NCI-H146 (cell line): ENCODE measurements around the gene ZNF316.
"Not testable (repeated sequence)": the region's sequence is repeated elsewhere in the genome, so short reads cannot be mapped to it uniquely, and the experiment has no call there.

Source experiments
- DNase-seq: peaks from one replicate; lab custom pipeline; 2025; lab: John Stamatoyannopoulos, UW

Gene ZNF316

GRCh38 chr7:6621195-6622133 is 15.7 kb upstream of the ZNF316 start:
- no peak for DNase-seq

- no peak for DNase-seq
Measured at GRCh38 chr7:6622134-6622710, 14.9 kb upstream of the ZNF316 start.

- no peak for DNase-seq
Measured at GRCh38 chr7:6623589-6624245, 13.4 kb upstream of the ZNF316 start.

GRCh38 chr7:6624246-6624611 is 12.9 kb upstream of the ZNF316 start:
- DNase-seq: no peak

DNA sequence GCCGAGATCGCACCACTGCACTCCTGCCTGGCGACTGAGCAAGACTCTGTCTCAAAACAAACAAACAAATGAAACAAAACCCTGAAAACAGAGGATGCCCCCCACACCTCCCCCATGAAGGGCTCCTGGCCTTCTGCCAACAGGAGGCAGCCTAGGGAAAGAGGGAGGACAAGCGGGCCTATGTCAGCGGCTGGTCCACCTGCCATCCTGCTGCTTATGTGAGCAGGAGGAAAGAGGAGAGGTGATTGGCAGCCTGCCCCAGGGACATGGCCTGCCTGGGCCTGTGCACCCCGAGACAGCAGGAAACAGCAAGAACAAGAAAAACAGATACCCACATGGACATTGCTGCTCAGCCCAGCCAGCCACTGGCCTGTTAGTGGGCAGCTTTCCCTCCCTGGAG is 9.1 kb upstream of the ZNF316 start:
- DNase-seq: no peak

GRCh38 chr7:6630007-6630849 is 6.9 kb upstream of the ZNF316 start:
- no peak for DNase-seq

DNA sequence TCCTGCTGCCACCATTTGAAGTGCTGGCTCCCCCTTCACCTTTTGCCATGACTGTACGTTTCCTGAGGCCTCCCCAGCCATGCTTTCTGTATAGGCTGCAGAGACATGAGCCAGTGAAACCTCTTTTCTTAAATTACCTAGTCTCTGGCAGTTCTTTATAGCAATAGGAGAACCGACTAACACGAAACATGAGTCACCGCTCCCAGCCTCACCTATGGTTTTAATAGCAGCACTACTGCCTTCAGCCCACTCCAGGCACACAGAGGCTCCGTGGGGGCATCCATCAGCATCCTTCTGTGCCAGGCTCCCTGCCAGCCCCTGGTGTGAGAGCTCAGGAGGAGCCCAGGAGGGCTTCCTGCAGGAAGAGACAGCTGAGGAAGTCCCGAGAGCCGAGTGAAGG is 5.5 kb upstream of the ZNF316 start:
- no peak for DNase-seq

- DNase-seq: no peak
Measured at GRCh38 chr7:6634021-6634420, 3.1 kb upstream of the ZNF316 start.

GRCh38 chr7:6634971-6635370 is 2.1 kb upstream of the ZNF316 start:
- DNase-seq: not testable (repeated sequence)

GRCh38 chr7:6637544-6638229 is 569 bp downstream of the ZNF316 start:
- peak; percentile 63 for DNase-seq

GRCh38 chr7:6639032-6639431 is 1.9 kb downstream of the ZNF316 start:
- DNase-seq: no peak

DNA sequence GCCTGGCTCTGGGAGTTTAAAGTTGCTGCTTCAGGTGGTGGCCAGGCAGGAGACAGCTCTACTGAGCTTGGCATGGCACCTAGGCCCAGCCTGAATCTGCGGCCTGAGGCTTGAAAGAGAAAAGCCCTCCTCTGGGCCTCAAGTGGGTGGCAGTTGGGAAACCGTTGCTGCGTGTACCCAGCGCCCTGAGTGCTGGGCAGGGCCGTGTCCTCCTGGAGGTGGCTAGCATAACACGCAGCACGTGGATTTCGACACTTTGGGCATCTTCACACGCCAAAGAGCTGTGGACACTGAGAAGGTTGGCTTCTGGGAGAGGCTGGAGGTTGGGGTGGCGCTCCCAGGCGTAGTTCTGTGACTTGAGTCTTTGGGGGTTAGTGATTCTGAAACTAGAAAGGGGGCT is 2.5 kb downstream of the ZNF316 start:
- no peak for DNase-seq

DNA sequence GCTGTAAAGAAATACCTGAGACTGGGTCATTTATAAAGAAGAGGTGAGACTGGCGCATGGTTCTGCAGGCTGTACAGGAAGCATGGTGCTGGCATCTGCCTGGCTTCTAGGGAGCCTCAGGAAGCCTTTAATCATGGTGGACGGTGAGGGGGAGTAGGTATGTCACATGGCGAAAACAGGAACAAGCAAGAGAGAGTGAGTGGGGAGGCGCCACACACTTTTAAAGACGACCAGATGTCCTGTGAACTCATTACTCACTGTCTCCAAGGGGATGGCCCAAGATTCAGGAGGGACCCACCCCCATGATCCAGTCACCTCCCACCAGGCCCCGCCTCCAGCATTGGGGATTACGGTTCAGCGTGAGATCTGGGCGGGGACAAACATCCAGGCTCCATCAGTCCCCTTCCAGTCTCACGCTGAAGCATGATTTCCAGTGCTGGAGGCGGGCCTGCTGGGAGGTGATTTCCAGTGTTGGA is 3.2 kb downstream of the ZNF316 start:
- no peak for DNase-seq

DNA sequence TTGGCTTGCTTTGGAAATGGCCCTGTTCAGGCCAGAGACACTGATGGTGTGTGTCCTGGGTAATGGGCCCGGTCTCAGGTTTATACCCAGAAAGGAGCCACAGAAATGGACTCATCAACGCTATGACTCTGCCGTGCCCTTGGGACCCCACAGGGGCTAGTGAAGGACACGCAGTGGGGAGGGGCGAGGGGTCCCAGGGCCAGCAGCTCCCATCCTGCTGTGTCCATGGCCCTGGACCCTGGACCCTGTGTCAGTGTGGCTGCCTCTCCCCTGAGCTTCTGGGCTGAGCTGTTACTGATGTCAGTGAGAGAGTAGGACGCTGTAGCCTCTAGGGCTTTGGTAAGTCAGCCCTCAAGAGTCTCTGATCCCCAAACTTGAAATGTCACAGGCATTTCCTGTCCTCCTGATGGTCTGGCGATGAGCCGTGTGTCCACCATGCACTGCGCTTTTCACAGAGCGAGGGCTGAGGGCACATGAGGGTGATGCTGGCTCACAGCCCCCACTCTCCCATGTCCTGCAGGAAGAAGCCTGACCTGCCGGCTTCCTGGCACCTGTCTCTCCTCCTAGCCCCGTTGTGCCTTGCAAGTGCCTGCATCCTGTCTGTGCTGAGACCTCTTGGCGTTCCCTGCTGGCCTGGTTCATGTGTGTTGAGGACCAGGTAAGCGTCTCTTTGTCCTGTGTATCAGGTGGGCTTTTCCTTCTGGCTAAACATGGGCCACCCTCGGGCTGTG is 4.4 kb downstream of the ZNF316 start:
- no peak for DNase-seq

DNA sequence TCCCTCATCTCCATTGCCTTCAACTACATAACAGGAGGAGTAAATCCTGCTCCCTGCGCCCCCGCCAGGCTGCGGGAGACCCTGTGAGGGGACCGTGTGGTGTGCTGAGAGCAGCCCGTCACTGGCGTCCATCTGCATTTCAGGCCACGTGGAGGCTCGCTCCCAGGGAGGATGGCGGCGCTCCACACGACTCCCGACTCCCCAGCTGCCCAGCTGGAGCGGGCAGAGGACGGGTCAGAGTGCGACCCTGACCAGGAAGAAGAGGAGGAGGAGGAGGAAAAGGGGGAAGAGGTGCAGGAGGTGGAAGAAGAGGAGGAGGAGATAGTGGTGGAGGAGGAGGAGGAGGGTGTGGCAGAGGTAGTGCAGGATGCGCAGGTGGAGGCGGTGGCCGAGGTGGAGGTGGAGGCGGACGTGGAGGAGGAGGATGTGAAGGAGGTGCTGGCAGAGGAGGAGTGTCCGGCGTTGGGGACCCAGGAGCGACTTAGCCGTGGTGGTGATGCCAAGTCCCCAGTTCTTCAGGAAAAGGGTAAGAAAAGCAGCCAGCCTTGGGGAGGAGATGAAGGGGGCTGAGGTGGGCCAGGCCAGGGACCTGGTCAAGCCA is 5.2 kb downstream of the ZNF316 start:
- no peak for DNase-seq

DNA sequence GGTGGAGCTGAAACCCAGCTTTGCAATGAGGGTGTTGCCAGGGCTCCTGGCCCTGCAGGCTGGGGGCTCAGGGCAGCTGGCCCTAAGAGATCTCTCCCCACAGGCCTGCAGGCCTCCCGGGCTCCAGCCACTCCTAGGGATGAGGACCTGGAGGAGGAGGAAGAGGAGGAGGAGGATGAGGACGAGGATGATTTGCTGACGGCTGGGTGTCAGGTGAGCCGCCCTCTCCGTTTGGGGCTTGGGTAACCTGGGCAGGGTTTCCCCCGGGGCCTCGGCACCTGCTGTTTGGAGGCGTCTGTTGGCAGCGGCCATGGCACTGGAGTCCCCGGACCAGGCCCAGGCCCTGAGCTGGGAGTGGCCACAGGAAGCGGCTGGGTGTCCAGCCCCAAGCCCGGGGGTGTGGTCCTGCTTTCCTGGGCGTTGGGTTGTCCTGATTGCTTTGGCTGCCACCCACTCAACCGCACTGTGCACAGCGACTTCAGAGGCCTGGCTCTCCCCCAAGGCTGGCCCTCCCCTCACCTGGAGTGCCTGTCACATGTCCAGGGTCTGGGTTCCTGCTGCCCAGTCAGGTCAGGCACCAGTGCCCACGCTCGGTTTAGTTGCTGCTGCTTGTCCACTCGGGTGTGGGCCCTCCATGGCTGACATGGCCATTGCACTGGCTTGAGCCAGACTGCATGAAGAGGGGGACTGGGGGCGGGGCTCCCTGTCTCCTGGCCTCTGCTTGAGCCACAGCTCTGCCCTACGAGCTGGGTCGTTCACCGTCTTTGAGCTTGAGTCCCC is 5.9 kb downstream of the ZNF316 start:
- DNase-seq: no peak

- DNase-seq: no peak
Measured at GRCh38 chr7:6643915-6644625, 7.0 kb downstream of the ZNF316 start.

- DNase-seq: no peak
Measured at GRCh38 chr7:6644728-6645127, 7.6 kb downstream of the ZNF316 start.

DNA sequence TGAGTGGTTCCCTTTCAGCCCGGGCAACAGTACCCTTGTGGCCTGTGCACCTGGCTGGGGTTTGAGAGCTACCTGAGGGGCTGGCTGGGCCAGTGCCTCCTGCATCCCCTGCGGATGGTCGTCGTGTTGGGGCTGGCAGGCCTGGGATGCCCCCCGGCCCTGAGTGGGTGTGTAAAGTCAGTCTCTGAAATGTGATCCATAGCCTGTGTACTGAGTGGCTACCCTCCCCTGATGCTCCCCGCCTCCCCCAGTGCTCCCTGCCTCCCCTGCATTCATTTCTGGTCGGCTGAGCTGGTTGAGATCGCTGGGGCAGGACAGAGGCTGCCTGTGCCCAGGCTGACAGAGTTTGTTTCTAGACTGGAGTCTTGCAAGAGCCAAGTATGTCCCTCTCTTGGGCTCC is 9.3 kb downstream of the ZNF316 start:
- no peak for DNase-seq
